GM19395 (cell line): ENCODE data around the gene MCM10.
"Not testable (repeated sequence)": the region's sequence is repeated elsewhere in the genome, so short reads cannot be mapped to it uniquely, and the experiment has no call there.

Source experiments
- ATAC-seq: cut with Tn5 transposase; IDR thresholded peaks from one replicate; pipeline ENCODE4 v1.9.1; 2021; ENCODE audit warnings: mild to moderate bottlenecking, moderate library complexity; ENCODE audit not compliant: unreplicated experiment

MCM10 gene

GRCh38 chr10:13219685-13220670 lies 58.6 kb downstream of the MCM10 start:
- ATAC-seq, result no peak

GRCh38 chr10:13221572-13221971 lies 60.2 kb downstream of the MCM10 start:
- no peak for ATAC-seq

GRCh38 chr10:13222151-13222550 lies 60.8 kb downstream of the MCM10 start:
- no peak for ATAC-seq

- no peak for ATAC-seq
These were observed 61.2 kb downstream of the MCM10 start for GRCh38 chr10:13222566-13222965.

- no peak for ATAC-seq
These were observed 61.9 kb downstream of the MCM10 start for GRCh38 chr10:13223241-13223640.

GRCh38 chr10:13224210-13224995 lies 63.0 kb downstream of the MCM10 start:
- no peak for ATAC-seq

GRCh38 chr10:13225601-13226000 lies 64.2 kb downstream of the MCM10 start:
- no peak for ATAC-seq

GRCh38 chr10:13227031-13227430 lies 65.7 kb downstream of the MCM10 start:
- no peak for ATAC-seq

- no peak for ATAC-seq
These were observed 69.8 kb downstream of the MCM10 start for GRCh38 chr10:13231190-13231589.

- no peak for ATAC-seq
These were observed 70.5 kb downstream of the MCM10 start for GRCh38 chr10:13231808-13232207.

- no peak for ATAC-seq
These were observed 72.0 kb downstream of the MCM10 start for GRCh38 chr10:13233358-13233757.

- ATAC-seq, result no peak
These were observed 72.8 kb downstream of the MCM10 start, which contains the start of gene UCMA for GRCh38 chr10:13234172-13234571. Gene UCMA, minus strand, starts transcription at chr10:13234374. Its CDS starts 116 bp downstream, at chr10:13234258.

GRCh38 chr10:13234736-13235135 lies 73.4 kb downstream of the MCM10 start:
- ATAC-seq, result not testable (repeated sequence)

GRCh38 chr10:13236638-13237037 lies 75.3 kb downstream of the MCM10 start:
- no peak for ATAC-seq

- ATAC-seq, result no peak
These were observed 77.1 kb downstream of the MCM10 start for GRCh38 chr10:13238271-13239077.

GRCh38 chr10:13239923-13240322 lies 78.6 kb downstream of the MCM10 start:
- ATAC-seq, result no peak

GRCh38 chr10:13241613-13242012 lies 80.3 kb downstream of the MCM10 start:
- ATAC-seq, result no peak

- not testable (repeated sequence) for ATAC-seq
These were observed 80.9 kb downstream of the MCM10 start for GRCh38 chr10:13242260-13242659.

GRCh38 chr10:13247246-13247645 lies 85.9 kb downstream of the MCM10 start:
- no peak for ATAC-seq

GRCh38 chr10:13247784-13248183 lies 86.4 kb downstream of the MCM10 start:
- ATAC-seq, result no peak

- ATAC-seq, result no peak
These were observed 92.4 kb downstream of the MCM10 start for GRCh38 chr10:13253726-13254125.
